Measurements from ENCODE around the gene MYO1E.
"Not testable (repeated sequence)": the region's sequence is repeated elsewhere in the genome, so short reads cannot be mapped to it uniquely, and the experiment has no call there.

The MYO1E gene

GRCh38 chr15:59289574-59289973 is 83.1 kb downstream of the MYO1E start:
- DNase-seq, result no peak

GRCh38 chr15:59283717-59284391 is 88.8 kb downstream of the MYO1E start:
- no peak for DNase-seq

GRCh38 chr15:59282515-59283337 is 89.9 kb downstream of the MYO1E start:
- no peak for DNase-seq

GRCh38 chr15:59281699-59282098 is 91.0 kb downstream of the MYO1E start:
- no peak for DNase-seq

- DNase-seq, result no peak
Measured at GRCh38 chr15:59280855-59281254, 91.8 kb downstream of the MYO1E start.

- DNase-seq, result not testable (repeated sequence)
Measured at GRCh38 chr15:59280292-59280691, 92.4 kb downstream of the MYO1E start.

GRCh38 chr15:59279023-59279422 is 93.6 kb downstream of the MYO1E start:
- DNase-seq, result no peak

- no peak for DNase-seq
Measured at GRCh38 chr15:59278120-59278519, 94.6 kb downstream of the MYO1E start.

GRCh38 chr15:59276225-59277178 is 96.2 kb downstream of the MYO1E start:
- DNase-seq, result no peak

GRCh38 chr15:59274126-59274970 is 98.3 kb downstream of the MYO1E start:
- no peak for DNase-seq

- DNase-seq, result no peak
Measured at GRCh38 chr15:59273234-59273633, 99.4 kb downstream of the MYO1E start.

- no peak for DNase-seq
Measured at GRCh38 chr15:59271595-59272201, 101.0 kb downstream of the MYO1E start.

- no peak for DNase-seq
Measured at GRCh38 chr15:59268852-59269407, 103.7 kb downstream of the MYO1E start.

GRCh38 chr15:59268168-59268851 is 104.4 kb downstream of the MYO1E start:
- no peak for DNase-seq

- no peak for DNase-seq
Measured at GRCh38 chr15:59266028-59266427, 106.6 kb downstream of the MYO1E start.

GRCh38 chr15:59262316-59262715 is 110.4 kb downstream of the MYO1E start:
- DNase-seq, result no peak

- DNase-seq, result no peak
Measured at GRCh38 chr15:59260090-59260489, 112.6 kb downstream of the MYO1E start.

GRCh38 chr15:59259137-59259943 is 113.3 kb downstream of the MYO1E start:
- no peak for DNase-seq

- DNase-seq, result no peak
Measured at GRCh38 chr15:59258317-59258716, 114.4 kb downstream of the MYO1E start.

GRCh38 chr15:59257140-59257539 is 115.5 kb downstream of the MYO1E start:
- DNase-seq, result no peak
